ENCODE results near the gene ANKRD16.
"Not testable (repeated sequence)": the region's sequence is repeated elsewhere in the genome, so short reads cannot be mapped to it uniquely, and the experiment has no call there.

Gene ANKRD16

DNA sequence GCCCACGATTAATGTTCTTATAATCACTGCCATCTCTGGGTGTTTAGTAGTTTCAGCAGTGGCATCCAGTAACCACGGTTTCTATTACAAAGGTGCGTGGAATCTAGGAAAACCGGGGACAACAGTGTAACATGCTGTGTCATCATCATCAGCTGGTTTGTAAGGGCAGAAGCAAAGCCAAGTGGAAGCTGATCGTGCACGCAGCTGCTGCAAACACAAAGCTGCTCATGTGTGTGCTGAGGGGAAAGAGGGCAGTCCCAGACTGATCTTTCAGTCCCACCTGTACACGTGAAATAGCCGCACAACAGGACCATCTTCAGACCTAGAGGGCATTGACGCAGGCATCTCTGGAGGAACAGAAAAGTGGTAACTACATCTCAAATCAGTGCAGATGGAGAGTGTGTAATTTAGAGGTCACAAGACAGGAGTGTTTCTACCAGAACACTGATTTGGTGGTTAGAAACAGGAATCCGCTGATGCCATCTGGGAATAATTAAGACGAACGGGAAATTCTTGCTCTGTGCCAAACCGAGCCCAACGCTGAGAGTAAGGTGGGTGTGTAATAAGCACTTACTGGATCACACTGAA lies 13.4 kb downstream of the ANKRD16 start:
- DNase-seq (ENCODE audit: low read depth): peak; percentile 80

DNA sequence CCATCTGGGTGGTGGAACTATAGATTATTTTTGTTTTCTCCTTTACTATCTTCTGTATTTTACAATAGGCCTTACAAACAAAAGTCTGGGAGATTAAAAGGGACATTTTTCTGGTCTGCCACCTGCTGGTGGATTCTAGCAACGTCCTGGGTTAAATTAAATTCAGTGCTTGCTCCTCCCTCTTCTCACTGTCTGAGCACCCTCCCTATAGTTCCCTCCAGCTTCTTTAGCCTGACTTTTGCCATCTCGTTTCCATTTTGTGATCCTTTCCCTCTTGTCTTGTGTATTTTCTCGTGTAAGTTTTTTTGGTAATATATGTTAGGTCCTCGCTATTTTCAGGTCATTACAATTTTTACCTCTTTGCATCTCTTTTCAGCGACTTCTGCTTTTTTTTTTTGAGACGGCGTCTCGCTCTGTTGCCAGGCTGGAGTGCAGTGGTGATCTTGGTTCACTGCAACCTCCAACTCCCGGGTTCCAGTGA lies 16.1 kb downstream of the ANKRD16 start:
- peak; percentile 61 for DNase-seq (ENCODE audit: low read depth)

- no peak for DNase-seq (ENCODE audit: low read depth)
Observed at GRCh38 chr10:5871596-5871995, 18.1 kb downstream of the ANKRD16 start.

DNA sequence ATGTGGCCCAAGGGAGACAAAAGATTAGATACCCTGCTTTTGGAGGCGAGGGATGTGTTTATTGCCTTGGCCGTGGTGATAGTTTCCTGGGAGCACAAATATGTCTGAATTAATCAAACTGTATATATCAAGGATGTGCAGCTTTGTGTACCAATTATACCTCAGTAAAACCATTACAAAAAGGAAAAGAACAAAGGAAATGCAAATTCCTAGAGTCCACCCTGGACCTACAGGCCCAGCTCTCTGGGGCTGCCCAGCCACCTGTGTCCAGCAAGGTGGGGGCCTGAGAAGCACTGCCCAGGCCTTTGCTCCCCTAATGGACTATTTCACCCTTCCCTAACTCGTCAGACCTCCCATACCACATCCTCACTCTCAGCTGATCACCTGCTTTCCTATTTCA lies 20.5 kb downstream of the ANKRD16 start:
- no peak for DNase-seq (ENCODE audit: low read depth)

DNA sequence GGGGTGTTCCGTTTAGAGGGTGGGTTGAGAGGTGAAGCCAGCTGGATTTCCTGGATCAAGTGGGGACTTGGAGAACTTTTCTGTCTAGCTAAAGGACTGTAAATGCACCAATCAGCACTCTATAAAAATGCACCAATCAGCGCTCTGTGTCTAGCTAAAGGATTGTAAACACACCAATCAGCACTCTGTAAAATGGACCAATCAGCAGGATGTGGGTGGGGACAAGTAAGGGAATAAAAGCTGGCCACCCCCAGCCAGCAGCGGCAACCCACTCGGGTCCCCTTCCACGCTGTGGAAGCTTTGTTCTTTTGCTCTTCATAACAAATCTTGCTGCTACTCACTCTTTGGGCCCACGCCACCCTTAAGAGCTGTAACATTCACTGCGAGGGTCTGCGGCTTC lies 21.3 kb downstream of the ANKRD16 start:
- not testable (repeated sequence) for DNase-seq (ENCODE audit: low read depth)

GRCh38 chr10:5867091-5867615 lies 22.5 kb downstream of the ANKRD16 start:
- not testable (repeated sequence) for DNase-seq (ENCODE audit: low read depth)

GRCh38 chr10:5866451-5867081 lies 23.1 kb downstream of the ANKRD16 start:
- DNase-seq (ENCODE audit: low read depth): not testable (repeated sequence)

DNA sequence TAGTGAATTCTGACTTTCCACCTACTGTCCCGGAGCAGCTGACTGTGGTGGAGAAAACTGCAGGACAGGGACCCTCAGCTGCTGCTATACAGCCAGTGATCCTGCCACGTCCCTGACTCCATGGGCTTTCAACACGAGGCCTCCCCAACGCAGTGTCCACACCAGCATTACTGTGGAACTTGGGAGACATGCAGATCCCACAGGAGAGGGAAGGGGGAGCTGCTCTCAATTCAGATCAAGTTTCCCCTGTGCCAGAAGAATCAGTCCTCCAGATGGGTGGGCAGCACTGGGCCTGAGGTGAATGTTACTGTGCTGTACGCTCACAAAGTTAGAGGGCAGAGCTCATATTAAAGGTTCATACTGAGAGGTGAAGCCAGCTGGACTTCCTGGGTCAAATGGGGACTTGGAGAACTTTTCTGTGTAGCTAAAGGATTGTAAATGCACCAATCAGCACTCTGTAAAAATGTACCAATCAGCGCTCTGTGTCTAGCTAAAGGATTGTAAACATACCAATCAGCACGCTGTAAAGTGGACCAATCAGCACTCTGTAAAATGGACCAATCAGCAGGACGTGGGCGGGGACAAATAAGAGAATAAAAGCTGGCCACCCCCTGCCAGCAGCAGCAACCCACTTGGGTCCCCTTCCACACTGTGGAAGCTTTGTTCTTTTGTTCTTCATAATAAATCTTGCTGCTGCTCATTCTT lies 26.6 kb downstream of the ANKRD16 start:
- not testable (repeated sequence) for DNase-seq (ENCODE audit: low read depth)

DNA sequence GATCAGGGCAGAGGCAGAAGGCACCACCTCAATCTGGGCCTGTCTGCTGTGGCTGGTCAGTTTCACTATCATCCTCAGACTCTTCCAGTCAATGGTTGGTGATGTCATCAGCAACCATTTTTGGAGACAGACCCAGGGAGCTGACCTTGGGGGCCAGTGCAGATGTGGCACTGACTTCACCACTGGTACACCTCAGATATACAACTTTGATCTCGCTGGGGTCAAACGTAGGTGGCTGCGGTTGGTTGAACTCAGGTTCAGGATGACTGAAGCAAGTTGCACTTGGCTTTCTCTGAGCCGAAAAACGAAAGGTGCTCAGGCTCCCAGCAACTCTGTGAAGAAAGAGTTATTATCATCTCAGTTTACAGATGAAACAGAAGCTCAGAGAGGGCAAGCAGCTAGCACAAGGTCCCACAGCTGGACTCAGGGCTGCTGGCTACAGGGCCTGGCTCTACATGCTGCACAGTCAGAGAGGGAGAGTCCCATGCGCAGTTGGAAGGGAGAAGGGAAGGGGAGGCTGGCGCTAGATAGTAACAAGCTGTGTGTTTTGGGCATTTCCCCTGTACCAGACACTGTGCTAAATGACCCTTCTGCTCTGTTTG lies 27.2 kb downstream of the ANKRD16 start:
- DNase-seq (ENCODE audit: low read depth): no peak

GRCh38 chr10:5860066-5860465 lies 29.6 kb downstream of the ANKRD16 start:
- no peak for DNase-seq (ENCODE audit: low read depth)

GRCh38 chr10:5858811-5859210 lies 30.9 kb downstream of the ANKRD16 start:
- no peak for DNase-seq (ENCODE audit: low read depth)

DNA sequence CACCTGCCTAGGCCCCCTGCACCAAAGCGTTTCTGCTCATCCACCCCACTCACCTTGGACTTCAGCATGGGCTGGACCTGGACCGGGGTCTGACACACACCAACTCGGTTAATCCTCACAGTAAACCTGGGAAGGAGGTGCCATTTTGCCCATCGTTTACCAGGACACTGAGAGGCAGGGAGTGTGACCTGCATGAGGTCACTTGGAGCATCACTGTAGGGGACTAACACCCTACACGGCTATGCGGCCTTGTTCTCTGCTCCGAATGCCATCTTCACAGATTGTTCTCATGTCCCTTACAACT lies 33.0 kb downstream of the ANKRD16 start:
- no peak for DNase-seq (ENCODE audit: low read depth)

DNA sequence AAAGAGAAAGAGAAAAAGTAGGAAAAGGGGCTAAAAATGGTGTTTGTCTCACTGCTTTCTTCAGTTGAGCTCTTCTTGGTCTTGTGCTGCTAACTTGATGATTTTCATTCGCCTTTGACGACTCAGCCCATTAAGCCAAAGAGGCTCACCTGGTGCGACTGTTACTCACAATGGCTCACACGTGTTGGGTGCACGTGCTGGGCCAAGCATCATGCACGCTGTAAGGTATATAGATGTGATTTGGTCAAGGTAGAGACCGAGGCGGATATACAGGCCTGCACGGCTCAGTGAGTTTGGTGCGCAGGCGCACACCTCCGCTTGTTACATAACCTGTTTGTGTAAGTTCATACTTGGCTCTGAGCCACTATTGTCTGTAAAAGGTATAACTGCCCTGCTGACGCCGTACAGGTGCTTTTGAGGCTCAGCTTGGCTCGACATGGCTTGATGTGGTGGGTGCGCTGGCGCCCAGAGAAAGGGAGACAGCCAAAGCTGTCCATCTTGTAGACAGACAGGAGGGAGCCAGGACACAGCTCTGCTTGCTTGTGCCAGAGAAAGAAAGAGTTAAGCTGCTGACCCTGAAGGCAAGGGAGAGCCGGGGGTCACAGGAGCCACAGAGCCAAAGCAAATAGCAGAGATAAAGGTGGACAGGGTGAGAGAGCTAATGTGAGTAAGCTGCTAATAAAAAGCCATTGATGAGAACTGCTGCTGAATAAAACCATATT lies 33.6 kb downstream of the ANKRD16 start:
- DNase-seq (ENCODE audit: low read depth): no peak

DNA sequence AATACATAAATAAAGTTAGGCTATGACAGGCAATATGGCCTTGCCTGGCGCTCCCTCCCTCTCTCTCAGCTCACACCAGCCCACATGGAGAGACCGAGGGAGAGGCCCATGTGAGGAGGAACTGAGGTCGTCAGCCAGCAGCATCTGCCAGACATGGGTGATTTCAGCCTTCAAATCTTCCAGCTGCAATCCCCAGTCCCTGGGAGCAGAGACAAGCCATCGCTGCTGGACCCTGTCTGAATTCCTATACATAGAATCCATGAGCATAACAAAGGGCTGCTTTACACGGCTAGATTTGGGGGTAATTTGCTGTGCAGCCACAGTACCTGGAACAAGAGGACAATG lies 35.6 kb downstream of the ANKRD16 start:
- DNase-seq (ENCODE audit: low read depth): no peak

DNA sequence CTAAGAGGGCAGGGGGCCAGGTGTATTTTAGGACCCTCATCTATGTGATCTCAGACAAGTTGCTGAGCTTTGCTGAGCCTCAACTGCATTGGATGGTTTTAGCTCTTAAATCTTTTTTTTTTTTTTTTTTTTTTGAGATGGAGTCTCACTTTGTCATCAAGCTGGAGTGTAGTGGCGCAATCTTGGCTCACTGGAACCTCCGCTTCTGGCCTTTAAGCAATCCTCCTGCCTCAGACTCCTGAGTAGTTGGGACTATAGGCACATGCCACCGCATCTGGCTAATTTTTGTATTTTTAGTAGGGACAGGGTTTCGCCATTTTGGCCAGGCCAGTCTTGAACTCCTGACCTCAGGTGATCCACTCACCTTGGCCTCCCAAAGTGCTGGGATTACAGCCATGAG lies 43.0 kb downstream of the ANKRD16 start:
- DNase-seq (ENCODE audit: low read depth): not testable (repeated sequence)

DNA sequence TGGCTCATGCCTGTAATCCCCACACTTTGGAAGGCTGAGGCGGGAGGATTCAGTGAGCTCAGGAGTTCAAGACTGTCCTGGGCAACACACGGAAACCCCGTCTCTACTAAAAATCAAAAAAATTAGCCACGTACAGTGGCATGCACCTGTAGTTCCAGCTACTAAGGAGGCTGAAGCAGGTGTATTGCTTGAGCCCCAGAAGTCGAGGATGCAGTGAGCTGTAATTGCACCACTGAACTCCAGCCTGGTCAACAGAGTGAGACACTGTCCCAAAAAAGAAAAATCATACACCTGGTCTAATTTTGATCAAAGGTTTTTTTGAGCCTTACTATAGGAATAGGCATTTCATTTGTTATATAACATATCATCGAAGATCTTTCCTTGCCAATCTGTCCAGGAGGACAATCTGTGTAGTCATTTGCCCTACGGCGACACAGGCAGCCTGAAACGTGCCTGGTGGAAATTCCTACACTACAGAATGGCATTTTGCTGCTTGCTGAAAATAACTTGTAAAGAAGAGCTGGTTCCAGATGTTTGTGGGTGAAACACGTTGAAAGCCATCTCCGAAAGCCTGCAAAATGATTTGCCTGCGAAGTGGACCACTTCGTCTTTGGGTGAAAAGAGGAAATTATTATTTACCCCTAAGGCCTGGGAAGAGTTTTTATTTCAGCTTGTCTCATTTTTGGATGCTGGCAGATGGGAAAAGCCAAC lies 45.2 kb downstream of the ANKRD16 start:
- DNase-seq (ENCODE audit: low read depth): no peak

DNA sequence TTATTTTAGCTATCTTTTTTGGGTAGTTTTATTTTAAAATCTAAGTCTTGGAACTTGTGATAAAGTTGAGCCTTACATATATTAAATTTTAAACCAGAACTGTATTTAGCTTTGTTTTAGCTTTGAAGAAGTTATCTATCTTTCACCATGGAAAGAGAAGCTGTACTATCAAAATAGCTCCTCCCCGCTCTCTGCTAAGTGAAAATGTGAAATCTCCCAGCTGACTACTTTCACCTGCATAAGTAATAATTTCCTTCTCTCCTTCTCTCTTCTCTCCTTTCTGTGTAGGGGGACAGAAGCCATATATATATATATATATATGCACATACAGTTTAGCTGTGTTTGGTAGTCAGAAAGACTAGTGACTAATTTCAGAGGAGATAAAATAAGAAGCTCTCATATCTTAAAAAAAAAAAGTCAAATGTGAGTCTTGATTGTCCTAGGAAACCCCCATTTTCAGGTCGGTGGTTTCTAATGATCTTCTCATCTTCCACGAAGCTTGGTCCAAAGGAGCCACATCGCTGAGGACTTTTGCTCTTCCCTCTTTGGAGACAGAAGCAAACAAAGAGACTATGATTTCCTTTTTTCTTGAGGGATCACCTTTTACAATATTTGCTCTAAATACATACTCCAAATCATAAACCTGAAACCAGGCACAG lies 45.9 kb downstream of the ANKRD16 start:
- DNase-seq (ENCODE audit: low read depth): no peak

DNA sequence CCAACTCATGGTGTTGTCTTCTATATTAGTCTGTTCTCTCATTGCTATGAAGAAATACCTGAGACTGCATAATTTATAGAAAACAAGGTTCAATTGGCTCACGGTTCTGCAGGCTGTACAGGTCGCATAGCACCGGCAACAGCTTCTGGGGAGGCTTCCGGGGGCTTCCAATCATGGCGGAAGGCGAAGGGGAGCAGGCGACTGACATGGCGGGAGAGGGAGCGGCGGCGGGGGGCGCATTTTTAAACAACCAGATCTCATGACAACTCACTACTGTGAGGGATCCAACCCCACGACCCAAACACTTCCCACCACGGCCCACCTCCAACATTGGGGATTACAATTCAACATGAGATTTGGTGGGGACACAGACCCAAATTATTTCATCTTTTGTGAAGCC lies 47.7 kb downstream of the ANKRD16 start:
- no peak for DNase-seq (ENCODE audit: low read depth)

GRCh38 chr10:5840314-5841307 lies 49.1 kb downstream of the ANKRD16 start:
- peak; percentile 23 for DNase-seq (ENCODE audit: low read depth)

- DNase-seq (ENCODE audit: low read depth): not testable (repeated sequence)
Observed at GRCh38 chr10:5836181-5836580, 53.5 kb downstream of the ANKRD16 start.

All from stromal cell of bone marrow (primary cell).